Endothelial cell of hepatic sinusoid (primary cell): ENCODE measurements around the gene IFNLR1.
"Not testable (repeated sequence)": the region's sequence is repeated elsewhere in the genome, so short reads cannot be mapped to it uniquely, and the experiment has no call there.

Experiments
- in situ Hi-C: cut with HindIII; loops from 2 replicates; pipeline ENCODE4 v1.10.0; 2017; ENCODE audit warnings: low sequenced_read_pairs

IFNLR1 gene

DNA sequence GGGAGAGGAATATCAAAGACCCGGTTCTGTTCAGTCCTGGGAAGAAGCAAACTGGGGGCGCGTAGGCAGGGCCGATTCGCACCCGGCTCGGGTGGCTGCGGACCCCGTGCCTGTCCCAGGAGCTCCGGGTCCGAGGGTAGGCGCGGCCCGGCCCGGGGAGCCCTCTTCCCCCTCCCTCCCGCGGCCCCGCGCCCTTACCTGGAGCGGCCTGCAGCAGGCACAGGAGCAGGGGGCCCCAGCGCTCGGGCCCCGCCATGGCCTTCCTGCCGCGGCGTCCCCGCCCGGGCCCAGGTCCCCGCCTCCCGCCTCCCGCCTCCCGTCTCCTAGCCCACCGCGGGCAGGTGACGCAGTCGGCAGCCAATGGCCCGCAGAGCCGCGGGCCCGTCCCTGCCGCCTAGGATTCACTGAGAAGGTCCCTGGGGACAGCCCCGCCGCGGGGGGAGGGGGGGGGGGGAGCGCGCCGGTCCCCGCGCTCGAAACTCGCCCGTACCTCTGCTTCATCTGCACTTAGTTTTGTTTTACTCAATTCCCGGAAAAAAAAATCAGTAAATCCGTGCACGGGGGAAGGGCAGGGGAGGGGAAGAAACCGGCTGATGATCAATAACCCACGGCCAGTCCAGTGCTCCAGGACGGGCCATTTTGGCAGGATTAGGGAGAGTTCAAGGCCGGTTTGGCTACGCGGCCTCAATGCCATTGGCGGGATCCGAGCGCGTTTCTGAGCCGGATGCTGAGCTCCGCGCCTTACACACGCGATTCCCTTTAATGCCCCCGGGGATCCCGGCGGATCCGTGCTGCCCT, at the start of gene IFNLR1:
Gene IFNLR1, minus strand, starts transcription at position 297 of the 798 bp plus-strand sequence. Its CDS starts 41 bp downstream, at position 256.
- in situ Hi-C loops = loop anchor here (25.0 kb wide), 1 partner anchor 350 kb away; no protein-coding TSS in a partner anchor

DNA sequence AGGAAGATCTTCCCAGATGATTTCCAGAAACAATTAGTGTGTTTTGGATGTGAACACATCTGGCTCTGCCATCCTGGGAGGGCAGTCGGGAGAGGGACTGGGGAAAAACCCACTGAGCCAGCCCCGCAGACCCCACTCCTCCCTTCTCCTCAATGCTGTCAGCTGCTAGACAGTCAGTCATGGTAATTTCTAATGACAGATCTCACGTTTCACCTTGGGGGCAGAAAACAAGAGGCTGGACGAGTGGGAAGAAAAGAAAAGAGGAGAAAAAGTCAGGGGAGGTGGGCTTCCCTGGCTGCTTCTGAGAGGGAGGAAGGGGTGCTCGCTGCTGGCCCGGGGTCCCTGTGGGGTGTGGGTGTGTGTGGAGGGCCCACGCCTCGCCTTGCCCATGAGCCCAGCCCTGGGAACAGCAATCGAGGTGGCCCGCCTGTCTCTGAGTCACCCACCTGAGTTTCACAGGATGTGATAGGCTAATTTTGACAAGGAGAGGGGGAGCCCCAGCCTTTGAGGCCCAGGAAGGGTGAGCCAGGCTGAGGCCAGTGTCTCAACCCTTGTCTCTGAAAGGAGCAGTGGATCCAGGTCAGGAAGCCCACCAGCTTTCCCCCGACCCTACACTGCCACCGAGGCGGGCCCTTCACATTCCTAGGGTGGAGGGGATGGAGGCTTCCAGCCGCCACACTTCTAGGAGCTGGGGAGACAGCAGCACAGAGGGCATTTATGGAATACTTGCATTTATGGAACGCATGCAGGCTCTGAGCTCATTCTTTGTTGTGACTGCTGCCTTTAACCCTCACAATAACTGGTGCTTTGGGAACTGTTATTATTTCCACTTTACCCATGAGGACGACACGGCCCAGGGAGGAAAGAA, 49.1 kb upstream of the IFNLR1 start:
- in situ Hi-C loops = no loop called here

DNA sequence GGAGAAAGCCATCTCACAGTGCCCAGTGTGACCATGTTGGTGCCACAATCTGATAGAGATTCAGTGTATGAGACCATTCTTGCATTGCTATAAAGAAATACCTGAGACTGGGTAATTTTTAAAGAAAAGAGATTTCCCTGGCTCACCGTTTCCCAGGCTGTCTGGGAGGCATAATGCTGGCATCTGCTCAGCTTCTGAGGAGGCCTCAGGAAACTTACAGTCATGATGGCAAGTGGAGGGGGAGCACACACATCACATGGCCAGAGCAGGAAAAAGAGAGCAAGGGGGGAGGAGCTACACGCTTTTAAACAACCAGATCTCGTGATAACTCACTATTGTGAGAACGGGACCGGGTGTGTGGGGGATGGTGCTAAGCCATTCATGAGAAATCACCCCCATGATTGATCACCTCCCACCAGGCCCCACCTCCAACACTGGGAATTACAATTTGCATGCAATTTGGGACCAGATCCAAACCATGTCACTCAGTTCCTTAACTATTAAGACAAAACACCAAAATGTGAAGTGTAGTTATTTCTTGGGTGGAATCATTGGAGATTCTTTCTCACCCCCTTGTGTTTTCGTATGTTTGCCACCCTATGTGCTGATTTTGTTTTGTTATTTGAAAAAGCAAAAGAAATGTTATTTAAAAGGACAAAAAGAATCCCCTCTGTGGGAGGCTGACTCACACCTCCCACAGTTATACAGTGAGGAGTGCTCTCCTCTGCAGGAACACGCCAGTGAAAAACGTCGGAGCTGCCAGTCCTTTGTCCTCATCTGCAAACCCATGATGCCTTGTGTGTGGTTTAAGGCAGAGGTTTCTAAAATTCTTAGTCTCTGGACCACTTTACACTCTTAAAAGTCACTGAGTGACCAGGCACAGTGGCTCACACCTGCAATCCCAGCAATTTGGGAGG, 46.9 kb upstream of the IFNLR1 start:
- in situ Hi-C loops = no loop called here

DNA sequence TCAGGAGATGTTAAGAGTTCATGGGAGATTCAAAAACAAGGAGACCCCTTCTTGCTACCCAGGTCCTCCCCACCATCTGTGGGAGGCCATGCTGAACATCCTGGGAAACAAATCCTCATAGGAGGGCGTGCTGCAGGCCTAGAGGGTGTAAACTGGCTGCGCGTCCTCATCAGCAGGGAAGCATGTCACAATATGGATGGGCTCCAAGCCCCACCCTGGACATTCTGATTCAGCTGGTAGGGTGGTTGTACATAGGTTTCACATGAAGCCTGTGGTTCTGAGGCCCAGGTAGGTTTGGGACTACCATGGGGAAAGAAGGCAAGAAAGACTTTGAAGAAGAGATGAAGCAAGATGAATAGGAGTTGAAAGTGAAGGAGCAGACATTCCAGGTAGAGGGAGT, 44.6 kb upstream of the IFNLR1 start:
- in situ Hi-C loops = no loop called here

DNA sequence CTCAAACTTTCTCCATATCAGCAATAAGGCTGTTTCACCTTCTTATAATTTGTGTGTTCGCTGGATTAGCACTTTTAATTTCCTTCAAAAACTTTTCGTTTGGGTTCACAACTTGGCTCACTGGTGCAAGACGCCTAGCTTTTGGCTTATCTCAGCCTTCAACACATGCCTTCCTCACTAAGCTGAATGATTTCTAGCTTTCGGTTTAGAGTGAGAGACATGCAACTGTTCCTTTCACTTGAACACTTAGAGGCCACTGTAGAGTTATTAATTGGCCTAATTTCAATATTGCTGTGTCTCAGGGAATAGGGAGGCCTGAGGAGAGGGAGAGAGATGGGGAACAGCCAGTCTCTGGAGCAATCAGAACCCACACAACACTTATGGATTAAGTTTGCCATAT, 41.2 kb upstream of the IFNLR1 start:
- in situ Hi-C loops = loop anchor here (5.0 kb wide), 2 partner anchors 81 to 89 kb away; partner anchors contain the start of gene GRHL3

DNA sequence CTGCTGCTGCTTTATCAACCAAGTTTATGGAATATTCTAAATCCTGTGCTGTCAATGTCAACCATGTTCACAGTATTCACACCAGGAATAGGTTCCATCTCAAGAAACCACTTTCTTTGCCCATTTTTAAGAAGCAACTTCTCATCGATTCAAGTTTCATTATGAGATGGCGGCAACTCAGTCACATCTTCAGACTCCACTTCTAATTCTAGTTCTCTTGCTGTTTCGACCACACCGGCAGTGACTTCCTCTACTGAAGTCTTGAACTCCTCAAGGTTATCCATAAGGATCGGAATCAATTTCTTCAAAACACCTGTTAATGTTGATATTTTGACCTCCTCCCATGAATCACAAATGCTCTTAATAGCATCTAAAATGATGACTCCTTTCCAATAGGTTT, 39.7 kb upstream of the IFNLR1 start:
- in situ Hi-C loops = loop anchor here (5.0 kb wide), 2 partner anchors 79 to 91 kb away; partner anchors contain the start of gene GRHL3

DNA sequence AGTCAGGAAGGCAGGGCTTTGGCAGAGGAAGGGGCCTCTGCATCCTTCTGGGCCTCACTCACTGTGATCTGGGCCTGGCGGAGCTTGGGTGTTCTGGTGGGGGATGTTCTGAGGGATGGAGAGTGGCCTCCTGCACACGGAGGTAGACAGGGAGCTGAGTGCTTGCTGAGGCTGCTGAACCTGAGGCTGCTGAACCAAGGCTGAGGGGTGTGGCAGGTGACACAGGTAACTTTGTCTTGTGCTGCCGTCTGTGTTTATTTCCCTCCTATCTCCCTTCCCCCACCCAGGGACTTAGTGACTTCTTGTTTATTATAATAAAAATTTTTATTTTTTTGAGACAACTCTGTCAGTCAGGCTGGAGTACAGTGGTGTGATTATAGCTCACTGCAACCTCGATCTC, 37.7 kb upstream of the IFNLR1 start:
- in situ Hi-C loops = loop anchor here (5.0 kb wide), 2 partner anchors 77 to 93 kb away; partner anchors contain the start of gene GRHL3

DNA sequence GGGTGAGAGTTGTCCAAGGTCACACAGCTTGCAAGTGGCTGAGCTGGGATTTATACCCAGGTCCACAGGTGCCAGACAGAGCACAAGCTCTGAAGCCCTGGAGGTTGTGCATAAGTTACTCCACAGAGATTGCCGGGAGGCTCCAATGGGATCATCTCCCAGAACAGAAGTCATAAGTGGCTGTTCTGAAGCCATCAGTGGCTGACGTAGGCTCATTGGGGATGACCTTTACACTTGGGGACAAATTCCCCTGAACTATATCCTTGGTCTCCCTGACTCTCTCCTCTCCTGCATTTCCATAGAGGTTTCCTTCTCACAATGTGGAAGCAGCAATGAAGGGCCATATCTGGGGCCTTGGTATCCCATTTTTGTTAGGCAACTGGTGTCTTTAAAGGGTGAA, 37.0 kb upstream of the IFNLR1 start:
- in situ Hi-C loops = no loop called here

DNA sequence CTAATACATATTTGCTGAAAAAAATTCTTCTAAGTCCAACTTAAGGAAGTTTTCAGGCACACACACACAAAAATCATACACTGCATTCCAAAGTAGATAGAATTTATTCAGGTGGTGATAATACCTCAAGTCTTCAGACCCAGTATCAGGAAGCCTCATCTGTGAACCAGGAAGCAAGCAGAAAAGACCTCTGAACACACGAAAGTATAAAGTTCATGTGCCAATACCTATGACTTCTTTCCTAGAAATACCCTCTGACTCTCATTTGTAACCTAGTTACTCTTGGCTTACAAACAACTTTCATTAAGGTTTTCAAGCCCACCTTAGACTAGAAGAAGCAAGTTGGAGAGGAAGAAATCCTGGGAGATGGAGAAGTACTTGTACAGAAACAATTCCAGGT, 35.7 kb upstream of the IFNLR1 start:
- in situ Hi-C loops = no loop called here

DNA sequence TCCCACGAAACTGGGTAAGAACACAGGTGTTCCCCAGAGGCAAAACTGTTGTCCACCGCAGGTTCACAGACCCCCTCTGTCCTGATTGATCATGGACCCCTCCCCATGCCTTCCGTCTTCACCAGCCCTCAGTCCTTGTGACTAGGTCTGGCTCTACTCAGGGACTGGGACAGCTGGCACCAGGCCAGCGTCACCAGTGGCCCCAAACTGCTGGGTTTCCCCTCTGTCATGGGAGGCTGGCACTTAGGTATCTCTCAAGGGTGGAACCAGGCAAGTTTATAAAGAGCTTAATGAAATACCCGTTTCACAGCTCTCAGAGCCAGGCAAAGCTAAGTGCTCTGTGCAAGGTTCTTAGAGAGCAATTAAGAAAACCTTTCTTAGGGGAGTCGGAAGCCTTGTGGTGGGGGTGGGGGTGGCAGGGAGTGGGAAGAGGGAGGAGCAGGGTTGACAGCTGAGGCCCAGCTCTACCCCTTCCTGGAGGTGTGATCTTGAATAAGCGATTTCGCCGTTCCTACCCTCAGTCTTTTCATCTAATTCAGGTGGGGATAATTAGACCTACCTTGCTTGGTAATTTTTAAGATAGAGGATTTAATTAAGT, 35.0 kb upstream of the IFNLR1 start:
- in situ Hi-C loops = no loop called here

DNA sequence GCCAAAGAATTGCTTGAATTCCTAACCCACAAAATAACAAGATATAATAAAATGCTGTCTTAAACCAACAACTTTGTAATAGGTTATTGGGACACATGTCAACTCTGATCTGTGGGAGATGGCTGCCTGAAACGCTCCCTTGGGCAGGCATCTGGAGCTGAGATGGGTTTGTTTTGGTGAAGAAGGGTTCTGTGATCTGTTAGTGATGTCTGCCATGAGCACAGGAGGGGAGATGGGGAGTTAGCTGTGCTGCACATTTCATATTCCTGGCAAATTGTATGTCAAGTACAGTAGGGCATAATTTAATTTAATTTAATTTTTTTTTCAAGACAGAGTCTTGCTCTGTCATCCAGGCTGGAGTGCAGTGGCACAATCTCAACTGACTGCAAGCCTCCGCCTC, 34.2 kb upstream of the IFNLR1 start:
- in situ Hi-C loops = no loop called here

DNA sequence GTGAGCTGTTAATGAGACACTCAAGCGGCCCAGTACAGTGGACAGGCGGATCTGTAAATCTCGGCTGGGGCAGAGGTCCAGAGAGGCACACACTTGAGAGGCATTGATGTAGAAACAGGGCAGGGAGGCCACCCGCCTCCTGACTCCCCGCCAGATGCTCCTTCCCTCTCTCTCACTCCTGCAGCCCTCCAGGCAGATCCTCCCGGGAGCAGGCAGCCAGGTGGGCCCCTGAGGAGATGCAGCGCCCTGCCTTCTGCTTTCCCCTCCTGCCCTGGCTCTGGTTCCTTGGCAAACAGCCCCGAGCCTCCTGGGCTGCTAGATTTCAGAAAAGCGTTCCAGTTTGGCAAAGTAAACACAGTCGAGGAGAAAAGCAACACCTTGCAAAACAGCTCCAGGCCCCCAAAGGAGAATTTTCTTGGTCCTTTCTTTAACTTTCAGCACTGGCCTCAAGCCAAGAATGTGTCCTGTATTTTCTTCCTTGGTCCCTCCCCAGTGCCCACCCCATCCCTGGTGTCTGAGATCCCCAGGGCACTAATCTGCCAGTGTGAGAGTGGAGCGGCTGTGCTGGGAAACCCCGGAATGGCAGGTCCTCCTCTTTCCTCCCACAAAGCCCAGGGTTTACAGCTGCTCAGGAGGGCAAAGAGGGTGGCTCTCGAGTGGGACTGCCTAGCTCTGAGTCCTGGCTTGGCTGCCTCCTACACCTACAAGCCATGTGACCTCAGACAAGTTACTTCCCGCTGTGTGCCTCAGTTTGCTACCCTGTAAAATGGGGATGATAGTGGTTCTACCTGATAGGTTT, 29.4 kb upstream of the IFNLR1 start:
- in situ Hi-C loops = no loop called here

DNA sequence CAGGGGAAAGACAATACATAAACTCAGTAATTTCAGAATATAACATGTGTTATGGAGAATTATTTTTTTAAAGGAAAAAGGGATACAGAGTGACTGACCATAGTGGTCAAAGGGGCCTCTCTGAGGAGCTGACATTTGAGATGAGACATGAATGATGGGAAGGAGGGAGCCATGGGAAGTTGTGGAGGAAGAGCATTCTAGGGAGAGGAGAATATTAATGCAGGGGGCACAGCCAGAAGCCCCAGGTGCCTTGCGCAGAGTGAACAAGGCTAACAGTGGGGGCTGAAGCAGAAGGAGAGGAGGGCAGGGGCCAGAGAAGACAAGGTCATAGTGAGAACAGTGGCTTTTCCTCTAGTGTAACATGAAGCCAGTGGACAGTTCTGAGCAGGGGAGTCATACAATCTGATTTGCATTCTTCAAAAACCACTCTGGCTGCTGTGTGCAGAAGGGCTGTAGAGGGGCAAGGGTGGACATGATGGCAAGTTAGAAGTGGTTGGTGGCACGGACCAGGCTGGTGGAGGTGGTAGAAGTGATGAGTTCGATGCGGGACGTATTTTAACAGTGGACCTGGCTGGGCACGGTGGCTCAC, 28.2 kb upstream of the IFNLR1 start:
- in situ Hi-C loops = no loop called here

DNA sequence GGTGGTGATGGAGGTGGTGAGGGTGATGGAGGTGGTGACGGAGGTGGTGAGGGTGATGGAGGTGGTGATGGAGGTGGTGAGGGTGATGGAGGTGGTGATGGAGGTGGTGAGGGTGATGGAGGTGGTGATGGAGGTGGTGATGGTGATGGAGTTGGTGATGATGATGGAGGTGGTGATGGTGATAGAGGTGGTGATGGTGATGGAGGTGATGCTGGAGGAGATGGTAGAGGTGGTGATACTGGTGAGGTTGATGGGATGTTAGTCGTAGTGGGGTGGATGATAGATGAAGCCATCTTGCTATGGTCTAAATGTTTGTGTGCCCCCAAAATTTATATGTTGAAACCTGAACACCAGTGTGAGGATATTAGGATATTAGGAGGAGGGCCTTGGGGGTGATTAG, 25.3 kb upstream of the IFNLR1 start:
- in situ Hi-C loops = no loop called here

DNA sequence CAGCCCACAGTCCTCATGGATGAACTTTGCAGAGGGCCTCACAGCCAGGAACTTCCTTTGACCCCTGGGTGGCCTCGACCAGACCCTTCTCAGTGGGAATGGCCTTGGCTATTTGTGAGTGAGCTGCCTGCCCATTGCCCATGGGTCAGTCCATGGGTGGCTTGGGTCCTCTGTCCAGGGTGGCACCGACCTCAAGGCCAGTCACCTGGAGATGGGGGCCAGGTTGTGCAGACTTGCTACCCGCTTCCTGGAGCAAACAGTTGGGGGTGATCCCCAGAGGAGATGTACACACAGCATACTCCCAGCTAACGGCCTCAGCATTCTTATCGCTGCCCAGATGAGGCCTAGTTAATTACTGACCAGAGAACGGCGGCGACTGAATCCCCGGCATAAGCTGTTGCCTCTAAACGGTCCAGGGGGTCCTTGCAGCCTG, 23.1 kb upstream of the IFNLR1 start:
- in situ Hi-C loops = no loop called here

DNA sequence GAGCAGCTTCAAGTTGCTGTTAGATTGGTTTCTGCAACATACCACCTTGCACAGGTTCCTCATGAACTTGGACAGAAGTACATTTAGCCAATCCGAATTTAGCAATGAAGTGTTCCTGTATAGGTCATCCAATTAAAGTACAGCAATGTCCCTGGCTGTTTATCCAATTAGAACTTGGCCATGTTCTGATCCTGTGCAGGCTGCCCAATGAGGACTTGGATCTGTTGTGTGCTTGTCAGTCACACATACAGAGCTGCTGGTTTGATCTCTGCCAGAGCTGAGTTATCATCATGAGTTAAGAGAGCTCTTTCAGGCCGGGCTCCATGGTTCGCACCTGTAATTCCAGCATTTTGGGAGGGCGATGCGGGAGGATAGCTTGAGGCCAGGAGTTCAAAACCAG, 22.0 kb upstream of the IFNLR1 start:
- in situ Hi-C loops = no loop called here

DNA sequence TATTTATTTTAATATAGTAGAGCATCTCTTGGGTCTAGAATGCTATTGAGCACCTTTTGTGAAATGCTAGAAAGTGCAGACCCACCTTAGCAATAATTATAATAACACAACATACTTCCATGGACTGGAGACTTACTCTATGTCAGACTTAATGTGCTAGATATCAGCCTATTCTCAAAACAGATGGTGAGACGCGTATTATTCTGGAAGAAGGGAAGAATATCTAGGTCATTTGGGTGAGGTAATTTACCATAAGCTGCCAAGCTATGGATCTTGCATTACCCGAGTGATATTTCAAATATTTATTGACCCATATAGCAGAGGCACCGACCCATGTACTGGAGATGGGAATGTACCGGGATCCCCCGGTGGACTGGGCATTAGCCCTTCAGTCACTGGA, 20.6 kb upstream of the IFNLR1 start:
- in situ Hi-C loops = no loop called here

DNA sequence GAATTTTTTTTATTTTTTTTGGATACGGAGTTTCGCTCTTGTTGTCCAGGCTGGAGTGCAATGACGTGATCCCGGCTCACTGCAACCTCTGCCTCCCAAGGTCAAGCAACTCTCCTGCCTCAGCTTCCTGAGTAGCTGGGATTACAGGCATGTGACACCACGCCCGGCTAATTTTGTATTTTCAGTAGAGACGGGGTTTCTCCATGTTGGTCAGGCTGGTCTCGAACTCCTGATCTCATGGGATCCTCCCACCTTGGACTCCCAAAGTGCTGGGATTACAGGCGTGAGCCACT, 20.3 kb upstream of the IFNLR1 start:
- in situ Hi-C loops = not testable (repeated sequence)
